ENCODE measurements around the gene CCNH.

CCNH gene

GRCh38 chr5:87412630-87413342 is at the start of gene CCNH:
Gene CCNH, minus strand, starts transcription at chr5:87412930. Its CDS starts 136 bp downstream, at chr5:87412794.
- DNase-seq, result peak; percentile 88

GRCh38 chr5:87457706-87458105 is 45.0 kb upstream of the CCNH start:
- DNase-seq, result no peak

- DNase-seq, result no peak
Measured at GRCh38 chr5:87453801-87454200, 41.1 kb upstream of the CCNH start.

GRCh38 chr5:87452837-87453236 is 40.1 kb upstream of the CCNH start:
- no peak for DNase-seq

DNA sequence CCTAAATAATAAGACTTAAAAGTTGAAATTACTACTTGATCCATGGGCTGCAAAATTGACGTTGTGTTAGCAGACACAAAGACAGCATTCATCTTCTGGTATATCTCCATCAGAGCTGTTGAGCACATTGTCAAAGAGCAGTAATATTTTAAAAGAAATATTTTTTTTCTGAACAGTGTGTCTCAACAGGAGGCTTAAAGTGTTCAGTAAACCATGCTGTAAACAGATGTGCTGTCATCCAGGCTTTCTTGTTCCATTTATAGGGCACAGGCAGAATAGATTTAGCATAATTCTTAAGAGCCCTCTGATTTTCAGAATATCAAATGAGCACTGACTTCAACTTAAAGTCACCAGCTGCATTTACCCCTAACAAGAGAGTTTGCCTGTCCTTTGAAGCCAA is 29.7 kb upstream of the CCNH start:
- no peak for DNase-seq

DNA sequence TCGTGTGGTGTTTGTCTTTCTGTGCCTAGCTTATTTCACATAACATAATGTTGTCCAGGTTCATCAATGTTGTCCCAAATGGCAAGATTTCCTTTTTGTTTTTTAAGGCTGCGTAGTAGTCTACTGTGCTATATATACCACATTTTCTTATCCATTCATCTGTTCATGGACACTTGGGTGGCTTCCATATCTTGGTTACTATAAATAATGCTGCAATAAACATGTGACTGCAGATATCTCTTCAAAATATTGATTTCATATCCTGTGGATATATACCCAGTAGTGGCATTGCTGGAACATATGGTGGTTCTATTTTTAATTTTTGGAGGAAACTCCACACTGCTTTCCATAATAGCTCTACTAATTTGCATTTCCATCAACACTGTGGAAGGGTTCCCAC is 25.5 kb upstream of the CCNH start:
- DNase-seq, result no peak

DNA sequence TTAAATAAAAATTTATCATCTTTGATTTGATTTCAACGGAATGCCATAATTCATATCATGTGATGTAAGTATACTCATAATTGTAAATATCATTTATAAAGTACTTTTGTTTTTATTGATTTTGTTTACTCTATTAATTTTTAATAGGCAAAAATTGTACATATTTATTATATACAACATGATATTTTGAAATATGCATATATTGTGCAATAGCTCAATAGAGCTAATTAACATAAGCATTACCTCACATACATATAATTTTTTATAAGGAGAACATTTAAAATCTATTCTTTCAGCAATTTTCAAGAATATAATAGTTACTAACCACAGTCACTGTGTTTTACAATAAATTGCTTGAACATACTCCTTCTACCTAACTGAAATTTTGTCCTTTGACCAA is 25.0 kb upstream of the CCNH start:
- DNase-seq, result no peak

GRCh38 chr5:87435144-87435694 is 22.5 kb upstream of the CCNH start:
- DNase-seq, result no peak

GRCh38 chr5:87434461-87434860 is 21.7 kb upstream of the CCNH start:
- no peak for DNase-seq

DNA sequence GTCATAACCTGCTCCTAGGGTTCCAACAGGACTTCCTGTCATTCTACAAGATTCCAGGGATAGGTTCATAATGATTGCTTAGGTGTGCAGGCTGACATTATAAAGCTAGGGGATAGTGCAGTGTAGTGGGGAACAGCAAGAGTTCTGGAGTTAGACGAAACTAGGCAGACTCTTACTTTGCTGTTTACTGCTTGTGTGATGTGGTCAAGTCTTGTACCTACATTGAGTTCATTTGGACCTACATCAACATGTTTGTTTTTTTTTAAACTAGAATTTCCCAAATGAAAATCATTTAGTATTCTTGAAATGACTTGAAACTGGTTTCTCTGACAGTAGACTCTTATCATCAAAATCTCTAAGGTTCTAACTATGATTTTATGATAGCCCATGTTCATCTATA is 21.2 kb upstream of the CCNH start:
- no peak for DNase-seq

DNA sequence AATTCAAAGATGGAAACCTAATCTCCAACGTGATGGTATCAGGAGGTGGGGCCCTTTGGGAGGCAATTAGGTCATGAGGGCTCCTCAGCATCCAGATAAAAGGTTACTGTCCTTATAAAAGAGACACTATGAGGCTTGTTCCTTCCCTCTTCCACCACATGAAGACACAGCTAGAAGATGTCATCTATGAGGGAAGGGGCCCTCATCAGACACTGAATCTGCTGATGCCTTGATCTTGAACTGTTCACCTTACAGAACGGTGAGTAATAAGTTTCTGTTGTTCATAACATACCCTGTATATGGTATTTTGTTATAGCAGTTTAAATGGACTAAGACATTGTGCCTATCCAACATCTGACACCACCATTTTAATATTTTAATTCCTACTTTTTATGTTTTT is 19.7 kb upstream of the CCNH start:
- DNase-seq, result no peak

DNA sequence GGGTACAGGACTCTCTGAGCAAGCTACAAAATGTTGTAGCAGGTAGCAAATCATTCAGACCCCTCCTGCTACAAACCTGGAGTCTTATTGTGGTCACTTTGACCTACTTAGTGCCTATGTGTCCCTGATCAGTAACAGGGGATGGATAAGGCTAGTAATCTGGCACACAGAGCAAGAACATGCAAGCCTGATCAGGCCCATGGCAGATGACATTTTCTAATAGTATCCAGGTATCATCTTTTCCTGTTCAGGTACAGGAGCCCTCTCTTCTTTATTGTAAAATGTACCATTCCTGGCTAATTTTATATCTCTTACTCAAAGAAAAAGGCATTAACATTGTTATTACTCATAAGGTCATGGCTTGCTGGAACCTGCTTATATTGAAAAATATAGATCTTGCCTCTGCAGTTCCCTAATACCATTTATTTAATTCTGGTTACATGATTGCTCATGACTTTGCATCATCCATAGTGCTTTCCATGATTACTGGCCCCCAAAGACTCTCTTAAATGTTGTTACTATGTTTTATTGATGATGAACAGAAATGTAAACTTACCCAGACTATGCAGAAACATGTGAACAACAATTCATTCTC is 18.2 kb upstream of the CCNH start:
- DNase-seq, result no peak

DNA sequence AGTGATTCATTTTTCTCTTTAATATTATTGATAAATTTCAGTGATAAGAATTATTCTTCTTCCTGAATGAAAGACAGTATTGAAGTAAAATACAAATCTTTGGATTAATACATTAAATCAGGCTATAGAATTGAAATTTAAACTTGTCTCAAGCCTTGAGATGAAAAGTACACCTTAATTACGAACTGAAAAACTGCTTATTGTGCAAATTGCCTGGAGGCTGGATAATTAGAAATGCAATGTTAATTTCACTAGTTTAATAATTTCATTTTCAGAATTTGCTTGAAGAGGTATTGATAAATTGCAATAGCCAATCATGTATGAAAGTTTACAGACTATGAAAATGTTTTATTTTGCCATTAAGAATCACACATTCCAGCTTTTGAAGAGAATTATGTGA is 11.0 kb upstream of the CCNH start:
- no peak for DNase-seq

DNA sequence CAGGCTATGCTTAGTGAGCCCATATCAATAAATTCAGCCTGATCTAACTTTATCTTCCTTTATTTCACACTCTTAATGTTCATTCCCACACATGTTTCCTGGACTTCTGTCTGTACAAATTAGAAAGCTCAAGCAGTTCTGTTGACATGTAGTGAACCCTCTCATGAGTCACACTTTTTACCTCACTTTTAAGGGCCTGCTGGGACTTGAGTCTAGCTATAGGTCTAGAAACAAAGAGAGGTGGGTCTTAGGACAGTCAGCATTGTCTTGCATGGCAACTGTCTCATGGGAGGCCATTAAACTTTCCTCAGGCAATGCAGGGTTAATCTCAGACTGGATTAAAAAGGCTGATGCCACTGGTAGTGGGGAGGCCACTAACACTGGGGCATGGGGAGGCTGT is 8.6 kb upstream of the CCNH start:
- no peak for DNase-seq

GRCh38 chr5:87418506-87418905 is 5.8 kb upstream of the CCNH start:
- no peak for DNase-seq

DNA sequence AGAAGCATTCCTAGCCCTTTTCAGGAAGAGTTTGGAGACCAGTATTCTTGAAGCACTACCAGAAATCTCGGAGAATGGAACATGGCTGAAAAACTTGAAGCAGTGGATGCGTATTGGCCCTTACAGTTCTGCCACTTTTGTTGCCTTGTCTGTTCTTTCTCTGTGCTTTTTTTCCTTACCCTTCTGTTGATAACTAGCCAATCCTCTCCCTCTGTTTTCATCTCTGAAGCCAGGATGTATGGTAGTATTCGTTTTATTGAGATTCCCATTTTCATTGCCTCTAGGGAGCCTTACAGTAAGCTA is 564 bp upstream of the CCNH start:
- DNase-seq, result no peak

DNA sequence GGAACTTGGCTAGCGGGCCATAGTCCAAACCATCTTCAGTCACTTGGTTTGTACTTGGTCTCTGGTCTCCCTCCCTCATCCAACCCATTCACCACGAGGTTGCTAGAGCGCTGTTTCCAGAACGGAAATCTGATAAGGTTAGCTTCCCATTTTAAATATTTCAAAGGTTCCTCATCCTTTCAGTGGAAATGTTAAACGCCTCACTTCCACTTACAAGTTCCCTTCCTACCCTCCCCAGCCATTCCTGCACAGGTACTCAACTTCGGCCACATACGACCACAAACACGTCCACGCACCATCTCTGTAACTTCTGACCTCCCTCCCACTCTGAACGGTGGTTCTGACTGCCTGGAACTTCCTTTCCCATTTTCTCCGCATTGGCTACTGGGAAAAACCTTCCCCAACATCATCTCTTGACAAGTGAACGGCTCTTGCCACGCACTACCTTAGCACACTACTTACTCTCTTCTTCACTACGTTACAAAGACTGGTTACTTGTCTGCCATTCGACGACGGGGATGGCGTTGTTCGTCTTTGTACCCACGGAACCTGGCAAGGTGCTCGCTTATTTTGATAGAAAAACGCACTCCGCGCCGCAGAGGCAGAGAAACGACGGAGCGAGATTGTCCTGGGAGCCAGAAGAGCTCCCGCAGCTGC is 629 bp downstream of the CCNH start:
- peak; percentile 3 for DNase-seq

GRCh38 chr5:87411586-87411972 is 1.2 kb downstream of the CCNH start:
- DNase-seq, result no peak

- DNase-seq, result no peak
Measured at GRCh38 chr5:87410931-87411330, 1.8 kb downstream of the CCNH start.

DNA sequence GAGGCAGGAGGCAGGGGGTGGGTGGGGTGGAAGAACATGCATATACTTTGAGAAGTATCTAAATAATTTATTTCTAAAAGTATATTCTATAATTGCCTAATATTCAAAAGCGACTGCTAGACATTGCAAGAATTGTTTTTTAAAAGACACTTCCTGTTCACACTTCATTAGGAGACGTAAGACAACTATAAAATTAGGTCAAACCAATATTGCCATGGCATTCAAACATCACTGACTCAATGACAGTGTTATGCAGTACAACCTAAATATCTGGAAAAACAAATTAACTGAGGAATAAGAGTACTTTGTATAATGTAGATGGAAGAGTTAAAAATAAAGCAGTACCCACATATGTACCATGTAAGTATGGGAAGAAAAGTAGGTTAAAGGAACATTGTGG is 4.5 kb downstream of the CCNH start:
- DNase-seq, result no peak

GRCh38 chr5:87405472-87406155 is 7.1 kb downstream of the CCNH start:
- no peak for DNase-seq

DNA sequence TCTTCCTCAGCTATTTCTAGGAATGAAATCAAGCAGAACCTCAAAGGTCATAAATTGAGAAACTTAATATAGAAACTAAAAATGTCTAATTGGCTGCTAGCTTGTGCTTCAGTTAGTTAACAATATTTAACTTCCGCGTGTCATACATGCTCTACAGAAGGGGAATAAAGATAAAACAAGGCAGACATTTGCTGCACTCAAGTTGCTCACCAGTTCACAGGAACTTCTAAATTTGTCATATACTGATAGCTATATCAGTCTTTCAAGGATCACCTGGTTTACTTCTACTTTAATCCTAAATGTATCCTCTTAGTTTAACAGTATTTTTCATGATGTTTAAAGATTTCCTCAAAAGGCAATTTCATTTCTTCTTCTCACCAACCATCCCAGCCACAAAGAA is 8.4 kb downstream of the CCNH start:
- no peak for DNase-seq

DNA sequence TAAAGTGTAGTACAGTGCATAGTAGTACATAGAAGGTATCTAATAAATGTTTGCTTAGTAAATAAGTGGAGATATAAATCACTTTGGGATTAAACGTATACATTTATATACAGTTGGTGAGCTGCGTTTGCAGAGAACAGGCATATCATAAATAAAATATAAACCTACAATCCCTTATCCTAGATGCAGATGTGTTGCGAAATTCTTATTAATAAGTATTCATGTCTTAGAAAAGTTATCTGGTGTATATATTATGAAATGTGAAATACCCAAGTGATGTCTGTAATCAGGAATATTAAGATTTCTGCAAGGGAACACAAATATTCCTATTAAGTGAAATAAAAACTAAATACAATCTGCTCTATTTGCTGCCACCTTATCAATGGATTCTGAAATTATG is 8.8 kb downstream of the CCNH start:
- no peak for DNase-seq

DNA sequence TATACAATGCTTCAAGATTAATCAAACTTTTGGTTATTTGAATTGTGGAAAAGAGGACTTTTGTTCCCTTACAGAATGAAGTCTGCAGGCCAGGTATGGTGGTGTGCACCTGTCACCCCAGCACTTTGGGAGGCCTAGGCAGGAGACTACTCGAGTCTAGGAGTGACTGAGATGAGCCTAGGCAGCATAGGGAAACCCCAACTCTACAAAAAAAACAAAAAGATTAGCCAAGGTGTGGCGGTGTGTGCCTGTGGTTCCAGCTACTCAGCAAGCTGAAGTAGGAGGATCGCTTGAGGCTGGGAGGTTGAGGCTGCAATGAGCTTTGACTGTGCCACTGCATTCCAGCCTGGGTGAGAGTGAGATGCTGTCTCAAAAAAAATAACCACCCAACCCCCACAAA is 9.3 kb downstream of the CCNH start:
- no peak for DNase-seq

Measured in NCI-H2171 treated with DMSO at 0.1 percent for 48 hours (cell line).